Activated CD4-positive, alpha-beta memory T cell treated with anti-CD3 and anti-CD28 coated beads for 36 hours (primary cell): ENCODE data around the gene BAIAP2L1. TPM values are rescaled to one million over a fixed set of nuclear protein-coding genes. Genes with fewer than 3 reads are reported as not detected.
"Not testable (repeated sequence)": the region's sequence is repeated elsewhere in the genome, so short reads cannot be mapped to it uniquely, and the experiment has no call there.

Experiments used
- CTCF ChIA-PET: fragments of 350-600 bp; sonication (Branson Sonifier 250); formaldehyde crosslinking; loops from one replicate; lab custom pipeline; 2021; ENCODE audit warnings: antibody characterized with exemption, inconsistent platforms; lab: Charles Lee
- POLR2A ChIA-PET: fragments of 350-600 bp; sonication (Branson Sonifier 250); formaldehyde crosslinking; loops from one replicate; lab custom pipeline; 2021; ENCODE audit warnings: antibody characterized with exemption; lab: Charles Lee
- DNase-seq: peaks from one replicate; pipeline ENCODE4 v3.0.0-alpha.2; 2020
- H3K27ac Mint-ChIP-seq: one replicate; pipeline ENCODE4 v1.8.0; 2021; ENCODE audit warnings: mixed read lengths
- H3K27me3 Mint-ChIP-seq: one replicate; pipeline ENCODE4 v1.8.0; 2021; ENCODE audit warnings: mixed read lengths
- H3K36me3 Mint-ChIP-seq: one replicate; pipeline ENCODE4 v1.8.0; 2021; ENCODE audit warnings: mixed read lengths
- H3K4me1 Mint-ChIP-seq: one replicate; pipeline ENCODE4 v1.8.0; 2021; ENCODE audit warnings: low read depth, mixed read lengths
- H3K4me3 Mint-ChIP-seq: one replicate; pipeline ENCODE4 v1.8.0; 2021; ENCODE audit warnings: mild to moderate bottlenecking, mixed read lengths
- H3K9me3 Mint-ChIP-seq: one replicate; pipeline ENCODE4 v1.8.0; 2021; ENCODE audit warnings: mixed read lengths
- intact Hi-C: fragments of 100-400 bp; cut with micrococcal nuclease; formaldehyde crosslinking; loops from one replicate; pipeline ENCODE4 v1.15.1; 2023
- total RNA-seq, 2 experiments: library from RNA; stranded (reverse); gene quantifications; one replicate each; pipeline ENCODE4 v1.2.3, GENCODE V29; 2021

Gene BAIAP2L1
- total RNA-seq, 2 experiments from 2014 or later, result 3.2 to 4.5 TPM

GRCh38 chr7:98329100-98329790, 71.6 kb downstream of the BAIAP2L1 start:
- H3K9me3 Mint-ChIP-seq, result peaks cover 2% of the 10 kb centered on the region
- no peaks in the 10 kb centered on the region for H3K36me3 Mint-ChIP-seq
- ChIA-PET CTCF (no interaction called here), POLR2A (no interaction called here)
- intact Hi-C loops, result no loop called here
- peaks cover 1% of the 10 kb centered on the region for H3K27me3 Mint-ChIP-seq
- H3K4me1 Mint-ChIP-seq, result peaks cover 2% of the 10 kb centered on the region
- DNase-seq, result no peak
- H3K4me3 Mint-ChIP-seq, result no peak overlapping the region
- no peak overlapping the region for H3K27ac Mint-ChIP-seq

- H3K27ac Mint-ChIP-seq, result no peak overlapping the region
- H3K4me3 Mint-ChIP-seq, result no peak overlapping the region
- intact Hi-C loops, result no loop called here
- CTCF ChIA-PET, result no interaction called here
- no peaks in the 10 kb centered on the region for H3K9me3 Mint-ChIP-seq
- no peaks in the 10 kb centered on the region for H3K36me3 Mint-ChIP-seq
- H3K27me3 Mint-ChIP-seq, result peaks cover 13% of the 10 kb centered on the region
- DNase-seq, result no peak
- peaks cover 2% of the 10 kb centered on the region for H3K4me1 Mint-ChIP-seq
- POLR2A ChIA-PET, result no interaction called here
Observed at GRCh38 chr7:98324782-98325181, 76.1 kb downstream of the BAIAP2L1 start.

GRCh38 chr7:98323597-98324322, 77.1 kb downstream of the BAIAP2L1 start:
- POLR2A ChIA-PET, result no interaction called here
- CTCF ChIA-PET, result no interaction called here
- Mint-ChIP-seq H3K27ac (no peak overlapping the region), H3K27me3 (peaks cover 13% of the 10 kb centered on the region), H3K36me3 (no peaks in the 10 kb centered on the region), H3K4me1 (peaks cover 2% of the 10 kb centered on the region), H3K9me3 (no peaks in the 10 kb centered on the region), H3K4me3 (no peak overlapping the region)
- intact Hi-C loops, result no loop called here
- peak; percentile 17 for DNase-seq

GRCh38 chr7:98322331-98323270, 78.3 kb downstream of the BAIAP2L1 start:
- no peaks in the 10 kb centered on the region for H3K9me3 Mint-ChIP-seq
- H3K27ac Mint-ChIP-seq, result no peak overlapping the region
- ChIA-PET CTCF (no interaction called here), POLR2A (no interaction called here)
- peaks cover 2% of the 10 kb centered on the region for H3K4me1 Mint-ChIP-seq
- intact Hi-C loops, result no loop called here
- DNase-seq, result no peak
- no peaks in the 10 kb centered on the region for H3K36me3 Mint-ChIP-seq
- H3K27me3 Mint-ChIP-seq, result peaks cover 13% of the 10 kb centered on the region
- no peak overlapping the region for H3K4me3 Mint-ChIP-seq

GRCh38 chr7:98321301-98321700, 79.6 kb downstream of the BAIAP2L1 start:
- Mint-ChIP-seq H3K27ac (no peak overlapping the region), H3K9me3 (no peaks in the 10 kb centered on the region), H3K27me3 (peaks cover 13% of the 10 kb centered on the region), H3K4me3 (no peak overlapping the region), H3K36me3 (no peaks in the 10 kb centered on the region), H3K4me1 (peaks cover 2% of the 10 kb centered on the region)
- POLR2A ChIA-PET, result no interaction called here
- no peak for DNase-seq
- intact Hi-C loops, result no loop called here
- CTCF ChIA-PET, result no interaction called here

- DNase-seq, result no peak
- ChIA-PET POLR2A (no interaction called here), CTCF (no interaction called here)
- H3K4me1 Mint-ChIP-seq, result peaks cover under 1% of the 10 kb centered on the region
- H3K4me3 Mint-ChIP-seq, result no peak overlapping the region
- H3K36me3 Mint-ChIP-seq, result no peaks in the 10 kb centered on the region
- intact Hi-C loops, result no loop called here
- H3K9me3 Mint-ChIP-seq, result no peaks in the 10 kb centered on the region
- H3K27me3 Mint-ChIP-seq, result peaks cover 11% of the 10 kb centered on the region
- H3K27ac Mint-ChIP-seq, result no peak overlapping the region
Observed at GRCh38 chr7:98319176-98319575, 81.7 kb downstream of the BAIAP2L1 start.

GRCh38 chr7:98317366-98318040, 83.4 kb downstream of the BAIAP2L1 start:
- Mint-ChIP-seq H3K36me3 (no peaks in the 10 kb centered on the region), H3K4me1 (no peaks in the 10 kb centered on the region), H3K9me3 (no peaks in the 10 kb centered on the region), H3K27ac (no peak overlapping the region), H3K27me3 (peaks cover 4% of the 10 kb centered on the region), H3K4me3 (no peak overlapping the region)
- ChIA-PET CTCF (no interaction called here), POLR2A (no interaction called here)
- no peak for DNase-seq
- intact Hi-C loops, result no loop called here

GRCh38 chr7:98315994-98316527, 84.8 kb downstream of the BAIAP2L1 start:
- H3K4me3 Mint-ChIP-seq, H3K4me1 Mint-ChIP-seq, H3K36me3 Mint-ChIP-seq, H3K27ac Mint-ChIP-seq, DNase-seq, intact Hi-C loops, POLR2A ChIA-PET, H3K27me3 Mint-ChIP-seq, H3K9me3 Mint-ChIP-seq, CTCF ChIA-PET: not testable (repeated sequence)

GRCh38 chr7:98315318-98315993, 85.4 kb downstream of the BAIAP2L1 start:
- intact Hi-C loops, result no loop called here
- POLR2A ChIA-PET, result no interaction called here
- no peak overlapping the region for H3K4me3 Mint-ChIP-seq
- CTCF ChIA-PET, result no interaction called here
- no peaks in the 10 kb centered on the region for H3K4me1 Mint-ChIP-seq
- H3K27me3 Mint-ChIP-seq, result no peaks in the 10 kb centered on the region
- no peak for DNase-seq
- no peaks in the 10 kb centered on the region for H3K9me3 Mint-ChIP-seq
- no peaks in the 10 kb centered on the region for H3K36me3 Mint-ChIP-seq
- no peak overlapping the region for H3K27ac Mint-ChIP-seq

- H3K4me3 Mint-ChIP-seq, result no peak overlapping the region
- no peaks in the 10 kb centered on the region for H3K36me3 Mint-ChIP-seq
- POLR2A ChIA-PET, result no interaction called here
- DNase-seq, result no peak
- CTCF ChIA-PET, result no interaction called here
- H3K4me1 Mint-ChIP-seq, result no peaks in the 10 kb centered on the region
- no peaks in the 10 kb centered on the region for H3K27me3 Mint-ChIP-seq
- no peak overlapping the region for H3K27ac Mint-ChIP-seq
- H3K9me3 Mint-ChIP-seq, result no peaks in the 10 kb centered on the region
- intact Hi-C loops, result no loop called here
Observed at GRCh38 chr7:98314469-98314868, 86.4 kb downstream of the BAIAP2L1 start.

GRCh38 chr7:98312201-98312600, 88.7 kb downstream of the BAIAP2L1 start:
- no peaks in the 10 kb centered on the region for H3K4me1 Mint-ChIP-seq
- no peaks in the 10 kb centered on the region for H3K9me3 Mint-ChIP-seq
- no peak overlapping the region for H3K27ac Mint-ChIP-seq
- intact Hi-C loops, result no loop called here
- DNase-seq, result no peak
- no peaks in the 10 kb centered on the region for H3K27me3 Mint-ChIP-seq
- no peaks in the 10 kb centered on the region for H3K36me3 Mint-ChIP-seq
- no peak overlapping the region for H3K4me3 Mint-ChIP-seq
- ChIA-PET CTCF (no interaction called here), POLR2A (no interaction called here)
